PC-3 (cell line): ENCODE measurements around the gene ATP11C.

Experiments
- CTCF ChIP-seq: fragments of 300-600 bp; sonication (generic); conservative IDR thresholded peaks from 2 replicates; pipeline ENCODE4 v1.5.1; 2017; ENCODE audit warnings: antibody characterized with exemption, low read depth, mild to moderate bottlenecking, low read length
- EZH2 ChIP-seq: fragments of 300-600 bp; sonication (generic); IDR thresholded peaks from one replicate; pipeline ENCODE4 v1.6.1; 2017; ENCODE audit warnings: antibody characterized with exemption, mild to moderate bottlenecking, low read length; ENCODE audit not compliant: unreplicated experiment
- EZH2phosphoT487 ChIP-seq: fragments of 300-600 bp; sonication (generic); IDR thresholded peaks from 2 replicates; pipeline ENCODE4 v1.6.1; 2018; ENCODE audit warnings: mild to moderate bottlenecking, antibody characterized with exemption, low read length, borderline replicate concordance

- TF ChIP-seq CTCF (no peak), EZH2 (no peak), EZH2phosphoT487 (no peak)
Measured at GRCh38 chrX:139770366-139770765, 162.5 kb downstream of the ATP11C start.
